B cell (primary cell): ENCODE data around the gene CHD9.
"Not testable (repeated sequence)": the region's sequence is repeated elsewhere in the genome, so short reads cannot be mapped to it uniquely, and the experiment has no call there.

Experiments used
- EZH2 ChIP-seq: IDR thresholded peaks from 2 replicates; pipeline ENCODE4 v1.6.1; 2012; ENCODE audit warnings: borderline replicate concordance, low read depth, mild to moderate bottlenecking, moderate library complexity, low read length; ENCODE audit not compliant: insufficient read depth, poor library complexity, severe bottlenecking
- TF ChIP-seq, protein P1 (sequence below): fragments of 200-600 bp; IDR thresholded peaks from one replicate; pipeline ENCODE4 v1.8.0; 2022; ENCODE audit warnings: antibody characterized with exemption, mild to moderate bottlenecking

DNA sequence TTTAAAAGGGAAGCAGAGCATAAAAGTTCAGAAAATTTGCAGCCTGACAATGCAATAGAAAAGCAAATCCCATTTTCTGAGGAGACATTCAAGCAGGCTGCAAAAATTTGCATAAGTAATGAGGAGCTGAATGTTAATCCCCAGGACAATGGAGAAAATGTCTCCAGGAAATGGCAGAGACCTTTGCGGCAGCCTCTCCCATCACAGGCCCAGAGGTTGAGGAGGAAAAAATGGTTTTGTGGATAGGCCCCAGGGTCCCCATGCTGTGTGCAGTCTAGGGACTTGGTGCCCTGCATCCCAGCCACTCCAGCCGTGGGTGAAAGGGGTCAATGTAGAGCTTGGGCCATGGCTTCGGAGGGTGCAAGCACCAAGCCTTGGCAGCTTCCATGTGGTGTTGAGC is 19.5 kb downstream of the CHD9 start:
- TF ChIP-seq, protein P1, sequence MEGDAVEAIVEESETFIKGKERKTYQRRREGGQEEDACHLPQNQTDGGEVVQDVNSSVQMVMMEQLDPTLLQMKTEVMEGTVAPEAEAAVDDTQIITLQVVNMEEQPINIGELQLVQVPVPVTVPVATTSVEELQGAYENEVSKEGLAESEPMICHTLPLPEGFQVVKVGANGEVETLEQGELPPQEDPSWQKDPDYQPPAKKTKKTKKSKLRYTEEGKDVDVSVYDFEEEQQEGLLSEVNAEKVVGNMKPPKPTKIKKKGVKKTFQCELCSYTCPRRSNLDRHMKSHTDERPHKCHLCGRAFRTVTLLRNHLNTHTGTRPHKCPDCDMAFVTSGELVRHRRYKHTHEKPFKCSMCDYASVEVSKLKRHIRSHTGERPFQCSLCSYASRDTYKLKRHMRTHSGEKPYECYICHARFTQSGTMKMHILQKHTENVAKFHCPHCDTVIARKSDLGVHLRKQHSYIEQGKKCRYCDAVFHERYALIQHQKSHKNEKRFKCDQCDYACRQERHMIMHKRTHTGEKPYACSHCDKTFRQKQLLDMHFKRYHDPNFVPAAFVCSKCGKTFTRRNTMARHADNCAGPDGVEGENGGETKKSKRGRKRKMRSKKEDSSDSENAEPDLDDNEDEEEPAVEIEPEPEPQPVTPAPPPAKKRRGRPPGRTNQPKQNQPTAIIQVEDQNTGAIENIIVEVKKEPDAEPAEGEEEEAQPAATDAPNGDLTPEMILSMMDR = not testable (repeated sequence)
- TF ChIP-seq EZH2 = not testable (repeated sequence)
